Measurements from ENCODE around the gene CAMKMT.

- TF ChIP-seq CTCF (conservative IDR thresholded peaks at IDR 0.05; ENCODE audit: low read depth, low read length) (no peak), EZH2 (IDR thresholded peaks at IDR 0.05; ENCODE audit: low read length, unreplicated experiment) (no peak), EZH2phosphoT487 (IDR thresholded peaks at IDR 0.05; ENCODE audit: borderline replicate concordance, low read length) (no peak)
These were observed 411.1 kb downstream of the CAMKMT start for GRCh38 chr2:44772669-44773378.

All from PC-3 (cell line).